AG04449 (cell line): ENCODE data around the gene CFAP100.

ENCODE experiments used
- CTCF ChIA-PET: fragments of 350-600 bp; formaldehyde crosslinking; extraction: SDS; loops from one replicate; lab custom pipeline; 2021; ENCODE audit warnings: antibody characterized with exemption; lab: Yijun Ruan, JAX
- POLR2A ChIA-PET: fragments of 400-600, 350-600 bp; formaldehyde crosslinking; extraction: SDS; loops from one replicate; lab custom pipeline; 2020; ENCODE audit warnings: antibody characterized with exemption, inconsistent platforms; lab: Yijun Ruan, JAX
- DNase-seq: peaks from one replicate; pipeline ENCODE4 v3.0.0-alpha.2; 2010; ENCODE audit warnings: low read depth, low spot score
- H3K4me3 ChIP-seq: 2 replicates; pipeline ENCODE4 v1.5.1; 2011; ENCODE audit warnings: low read depth, mild to moderate bottlenecking, control low read depth, low read length
- TF ChIP-seq, protein P1 (sequence below): IDR thresholded peaks from one replicate; pipeline ENCODE4 v1.5.1; 2011; ENCODE audit warnings: mild to moderate bottlenecking, moderate library complexity, low read length, control low read depth, inconsistent platforms; ENCODE audit not compliant: insufficient read depth; ENCODE audit errors: missing control alignments

The CFAP100 gene

DNA sequence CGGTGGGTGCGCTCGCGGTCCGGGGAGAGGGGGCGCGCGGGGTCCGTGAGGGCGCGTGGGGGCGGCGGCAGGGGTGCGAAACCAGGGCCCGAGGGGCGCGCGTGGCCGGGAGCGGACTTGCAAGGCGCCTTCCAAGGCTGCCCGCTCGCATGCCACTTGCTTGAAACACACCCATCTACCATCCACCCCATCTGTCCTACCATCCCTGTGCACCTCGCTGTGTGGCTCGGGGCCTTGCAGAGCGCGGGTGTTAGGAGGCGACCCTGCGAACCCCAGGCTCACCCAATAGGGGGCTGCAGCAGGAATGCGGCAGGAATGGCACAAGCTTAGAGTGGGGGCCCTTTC lies 240 bp downstream of the CFAP100 start:
- DNase-seq = no peak
- ChIA-PET POLR2A (no interaction called here), CTCF (interaction anchor here (1.2 to 6.8 kb wide), 5 partner anchors 9 to 262 kb away, joined by 3 to 60 read pairs (median 5); no protein-coding TSS in a partner anchor)
- TF ChIP-seq, protein P1, sequence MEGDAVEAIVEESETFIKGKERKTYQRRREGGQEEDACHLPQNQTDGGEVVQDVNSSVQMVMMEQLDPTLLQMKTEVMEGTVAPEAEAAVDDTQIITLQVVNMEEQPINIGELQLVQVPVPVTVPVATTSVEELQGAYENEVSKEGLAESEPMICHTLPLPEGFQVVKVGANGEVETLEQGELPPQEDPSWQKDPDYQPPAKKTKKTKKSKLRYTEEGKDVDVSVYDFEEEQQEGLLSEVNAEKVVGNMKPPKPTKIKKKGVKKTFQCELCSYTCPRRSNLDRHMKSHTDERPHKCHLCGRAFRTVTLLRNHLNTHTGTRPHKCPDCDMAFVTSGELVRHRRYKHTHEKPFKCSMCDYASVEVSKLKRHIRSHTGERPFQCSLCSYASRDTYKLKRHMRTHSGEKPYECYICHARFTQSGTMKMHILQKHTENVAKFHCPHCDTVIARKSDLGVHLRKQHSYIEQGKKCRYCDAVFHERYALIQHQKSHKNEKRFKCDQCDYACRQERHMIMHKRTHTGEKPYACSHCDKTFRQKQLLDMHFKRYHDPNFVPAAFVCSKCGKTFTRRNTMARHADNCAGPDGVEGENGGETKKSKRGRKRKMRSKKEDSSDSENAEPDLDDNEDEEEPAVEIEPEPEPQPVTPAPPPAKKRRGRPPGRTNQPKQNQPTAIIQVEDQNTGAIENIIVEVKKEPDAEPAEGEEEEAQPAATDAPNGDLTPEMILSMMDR = no peak
- H3K4me3 ChIP-seq = no peak overlapping the region

DNA sequence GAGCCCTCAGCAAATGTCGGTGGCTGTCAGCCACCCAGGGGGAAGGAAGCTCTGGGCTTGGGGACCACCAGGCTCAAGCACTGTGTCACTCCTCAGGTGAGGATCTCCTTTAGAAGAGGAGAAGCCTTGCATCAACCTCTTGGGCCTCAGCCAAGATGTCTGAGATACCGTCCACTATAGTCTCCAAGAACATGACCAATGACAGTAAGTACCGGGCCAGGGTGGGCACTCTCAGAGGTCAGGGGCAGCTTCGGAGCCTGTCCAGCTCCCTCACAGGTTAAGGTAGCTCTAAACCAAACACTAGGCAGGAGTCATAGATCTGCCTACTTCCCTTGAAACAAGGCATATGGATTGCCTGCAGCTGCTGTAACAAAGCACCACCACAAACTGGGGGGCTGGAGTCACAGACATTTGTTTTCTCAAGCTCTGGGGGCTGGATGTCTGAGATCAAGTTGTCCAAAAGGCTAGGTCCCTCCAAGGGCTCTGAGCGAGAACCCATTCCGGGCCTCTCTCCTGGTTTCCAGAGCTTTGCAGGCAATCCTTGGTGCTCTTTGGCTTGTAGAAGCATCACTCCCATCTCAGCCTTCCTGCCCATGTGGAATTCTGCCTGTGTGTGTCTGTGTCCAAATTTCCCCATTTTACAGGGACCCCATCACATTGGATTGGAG lies 1.3 kb downstream of the CFAP100 start:
- CTCF ChIA-PET = interaction anchor here (0.6 to 6.8 kb wide), 7 partner anchors 8 to 263 kb away, joined by 3 to 60 read pairs (median 4); no protein-coding TSS in a partner anchor
- DNase-seq = no peak
- POLR2A ChIA-PET = no interaction called here

DNA sequence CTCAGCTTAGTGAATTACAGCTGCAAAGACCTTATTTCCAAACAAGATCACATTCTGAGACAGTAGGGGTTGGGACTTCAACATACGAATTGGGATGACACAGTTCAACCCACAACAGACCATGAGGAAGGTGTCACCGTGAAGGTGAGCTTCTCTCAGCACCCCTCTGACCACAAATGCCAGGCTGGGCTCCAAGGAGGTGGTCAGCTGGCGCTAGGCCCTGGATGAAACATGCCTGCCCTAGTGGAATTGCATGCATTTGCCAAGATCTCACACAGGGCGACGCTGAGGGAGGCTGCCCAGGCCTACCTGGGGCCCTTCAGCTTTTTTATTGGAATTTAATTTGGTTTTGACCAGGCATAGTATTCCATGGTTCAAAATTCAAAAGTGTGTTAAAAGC lies 1.8 kb downstream of the CFAP100 start:
- ChIA-PET CTCF (interaction anchor here (1.2 to 6.8 kb wide), 4 partner anchors 8 to 264 kb away, joined by 4 to 60 read pairs (median 4); no protein-coding TSS in a partner anchor), POLR2A (no interaction called here)
- TF ChIP-seq, protein P1 = no peak
- no peak overlapping the region for H3K4me3 ChIP-seq
- no peak for DNase-seq

More for the DNA sequence above, 1.3 kb downstream of the CFAP100 start:
- TF ChIP-seq, protein P1 = no peak
- H3K4me3 ChIP-seq = no peak overlapping the region

DNA sequence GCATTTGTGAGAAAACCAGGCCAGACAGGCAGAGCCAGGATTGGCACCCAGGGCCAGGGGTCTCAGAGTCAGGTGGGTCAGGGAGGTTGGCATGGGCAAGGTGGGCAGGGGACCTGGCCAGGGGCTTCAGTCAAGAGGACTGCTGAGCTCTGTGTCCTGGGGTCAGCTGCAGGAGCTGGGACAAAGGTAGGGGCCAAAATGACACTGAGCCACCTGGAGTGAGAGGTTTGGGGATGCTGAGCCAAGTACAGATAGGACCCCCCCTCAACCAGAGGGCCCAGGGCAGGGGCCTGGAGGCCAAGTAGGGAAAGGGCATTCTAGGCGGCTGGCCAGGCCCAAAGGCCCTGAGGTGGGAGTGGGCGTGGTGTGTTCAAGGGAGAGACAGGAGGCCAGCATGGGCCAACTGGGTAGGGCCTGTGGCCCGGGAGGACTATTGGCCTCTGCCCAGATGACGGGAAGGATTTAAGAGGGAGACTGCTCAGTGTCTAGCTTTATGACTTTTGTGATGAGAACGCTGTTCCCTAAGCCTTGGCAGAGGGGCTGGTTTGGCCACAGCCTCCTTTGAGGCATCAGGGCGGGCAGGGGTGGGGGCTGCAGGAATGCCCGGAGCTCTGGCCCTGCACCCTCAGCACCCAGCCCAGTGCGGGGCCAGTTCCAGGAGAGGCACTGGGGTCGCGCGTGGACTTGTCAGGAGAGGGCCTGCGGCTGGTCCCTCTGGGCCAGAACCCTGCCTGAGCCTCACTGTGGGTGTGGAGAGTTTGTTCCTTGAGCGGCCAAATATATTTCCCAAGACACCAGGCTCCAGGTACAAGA lies 3.1 kb downstream of the CFAP100 start:
- POLR2A ChIA-PET = no interaction called here
- TF ChIP-seq, protein P1 = no peak
- no peak for DNase-seq
- CTCF ChIA-PET = interaction anchor here (6.8 kb wide), 1 partner anchor 265 kb away, joined by 60 read pairs; no protein-coding TSS in a partner anchor
- no peak overlapping the region for H3K4me3 ChIP-seq

DNA sequence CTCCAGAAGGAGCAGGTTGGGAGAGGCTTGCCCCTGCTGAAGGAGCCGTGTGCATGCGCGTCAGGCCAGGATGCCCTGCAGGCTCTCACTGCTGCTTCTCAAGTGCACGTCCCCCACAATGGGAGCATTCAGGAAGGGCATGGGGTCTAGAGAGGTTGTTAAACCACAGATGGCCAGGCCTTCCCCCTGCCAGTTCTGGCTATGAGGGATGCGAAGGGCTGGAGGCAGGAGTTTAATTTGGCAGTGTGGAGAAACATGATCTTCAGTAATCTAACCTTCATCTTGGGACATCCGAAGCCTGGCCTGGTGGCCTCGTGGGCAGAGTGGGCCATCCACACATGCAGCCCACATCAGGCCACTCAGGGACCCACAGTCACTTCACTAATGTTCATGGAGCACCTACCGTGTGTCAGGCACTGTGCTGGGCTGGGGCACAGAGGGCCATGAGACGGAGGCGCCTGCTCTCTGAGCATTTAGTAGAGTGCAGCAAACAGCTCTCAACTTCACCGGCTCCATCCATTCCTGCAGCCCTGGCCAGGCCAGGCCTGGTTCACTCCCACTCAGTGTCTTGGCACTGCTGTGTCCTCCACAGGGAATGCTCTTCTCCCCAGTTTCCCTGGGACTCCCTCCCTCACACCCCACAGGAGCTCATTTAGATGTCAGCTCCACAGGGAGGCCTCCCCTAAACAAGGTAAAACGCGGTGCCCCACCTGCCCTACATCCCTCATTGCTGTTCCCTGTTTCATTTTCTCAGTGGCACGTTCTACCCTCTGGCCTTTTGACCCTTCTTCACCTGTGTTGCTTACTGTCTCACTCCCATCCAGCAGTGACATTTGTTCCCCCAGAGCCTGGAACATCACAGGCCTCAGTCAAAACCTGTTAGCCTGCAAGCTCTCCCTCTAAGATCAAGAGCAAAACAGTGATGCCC lies 4.0 kb downstream of the CFAP100 start:
- POLR2A ChIA-PET = no interaction called here
- CTCF ChIA-PET = interaction anchor here (0.9 to 1.3 kb wide), 2 partner anchors 10 to 264 kb away, joined by 3 read pairs; no protein-coding TSS in a partner anchor
- no peak for DNase-seq
- TF ChIP-seq, protein P1 = no peak
- H3K4me3 ChIP-seq = no peak overlapping the region
